AG08395 (cell line): ENCODE data around the gene TLR3.
A peak's percentile ranks its signal among the peaks of the same experiment; 100 is the strongest.
"Not testable (repeated sequence)": the region's sequence is repeated elsewhere in the genome, so short reads cannot be mapped to it uniquely, and the experiment has no call there.

Experiments
- DNase-seq: peaks from one replicate; pipeline ENCODE4 v3.0.0; 2012; ENCODE audit warnings: mixed read lengths, low spot score

The TLR3 gene

GRCh38 chr4:186047501-186047900, 21.5 kb upstream of the TLR3 start:
- DNase-seq, result not testable (repeated sequence)

- not testable (repeated sequence) for DNase-seq
Measured at GRCh38 chr4:186050135-186050534, 18.8 kb upstream of the TLR3 start.

- no peak for DNase-seq
Measured at GRCh38 chr4:186051096-186051495, 17.9 kb upstream of the TLR3 start.

- no peak for DNase-seq
Measured at GRCh38 chr4:186058253-186058979, 10.5 kb upstream of the TLR3 start.

- no peak for DNase-seq
Measured at GRCh38 chr4:186058980-186059316, 10.0 kb upstream of the TLR3 start.

GRCh38 chr4:186061921-186062320, 7.0 kb upstream of the TLR3 start:
- no peak for DNase-seq

- peak; percentile 53 for DNase-seq
Measured at GRCh38 chr4:186067757-186068385, 1.1 kb upstream of the TLR3 start.

- DNase-seq, result no peak
Measured at GRCh38 chr4:186069729-186070128, 773 bp downstream of the TLR3 start.

GRCh38 chr4:186072516-186072915, 3.6 kb downstream of the TLR3 start:
- no peak for DNase-seq

- DNase-seq, result no peak
Measured at GRCh38 chr4:186074189-186074588, 5.2 kb downstream of the TLR3 start.

GRCh38 chr4:186078981-186079638, 10.2 kb downstream of the TLR3 start:
- no peak for DNase-seq

GRCh38 chr4:186079694-186080093, 10.7 kb downstream of the TLR3 start:
- no peak for DNase-seq

GRCh38 chr4:186081202-186081807, 12.3 kb downstream of the TLR3 start:
- no peak for DNase-seq

- DNase-seq, result no peak
Measured at GRCh38 chr4:186082221-186082620, 13.3 kb downstream of the TLR3 start.

GRCh38 chr4:186088523-186088922, 19.6 kb downstream of the TLR3 start:
- DNase-seq, result no peak

GRCh38 chr4:186092296-186092695, 23.3 kb downstream of the TLR3 start:
- no peak for DNase-seq

- no peak for DNase-seq
Measured at GRCh38 chr4:186095406-186095805, 26.4 kb downstream of the TLR3 start.

GRCh38 chr4:186096681-186097165, 27.8 kb downstream of the TLR3 start:
- no peak for DNase-seq

- no peak for DNase-seq
Measured at GRCh38 chr4:186097386-186097785, 28.4 kb downstream of the TLR3 start.

- DNase-seq, result no peak
Measured at GRCh38 chr4:186102931-186103330, 34.0 kb downstream of the TLR3 start.

- DNase-seq, result no peak
Measured at GRCh38 chr4:186104114-186104889, 35.3 kb downstream of the TLR3 start, which contains the start of gene FAM149A. Gene FAM149A (plus strand): TSS chr4:186104704.
